Nephron progenitor cell (in vitro differentiated cells): Measurements from ENCODE around the gene OLR1.

Source experiments
- DNase-seq: peaks from one replicate; pipeline ENCODE4 v3.0.0; 2021
- H3K27ac Mint-ChIP-seq: 2 replicates; pipeline ENCODE4 v1.8.0; 2021; ENCODE audit warnings: mild to moderate bottlenecking, moderate library complexity, mixed read lengths
- H3K27me3 Mint-ChIP-seq: 2 replicates; pipeline ENCODE4 v1.8.0; 2021; ENCODE audit warnings: mild to moderate bottlenecking, low read depth, mixed read lengths; ENCODE audit not compliant: poor library complexity
- H3K36me3 Mint-ChIP-seq: 2 replicates; pipeline ENCODE4 v1.8.0; 2021; ENCODE audit warnings: low read depth, mixed read lengths
- H3K4me1 Mint-ChIP-seq: 2 replicates; pipeline ENCODE4 v1.8.0; 2021; ENCODE audit warnings: mixed read lengths
- H3K4me3 Mint-ChIP-seq: 2 replicates; pipeline ENCODE4 v1.8.0; 2021; ENCODE audit warnings: mild to moderate bottlenecking, moderate library complexity, mixed read lengths
- H3K9me3 Mint-ChIP-seq: 2 replicates; pipeline ENCODE4 v1.8.0; 2021; ENCODE audit warnings: mild to moderate bottlenecking, moderate library complexity, mixed read lengths
- TF ChIP-seq, protein P1 (sequence below): fragments of 200-600 bp; sonication (generic); IDR thresholded peaks from 2 replicates; pipeline ENCODE4 v1.5.0; 2021; ENCODE audit warnings: antibody characterized with exemption

The OLR1 gene

DNA sequence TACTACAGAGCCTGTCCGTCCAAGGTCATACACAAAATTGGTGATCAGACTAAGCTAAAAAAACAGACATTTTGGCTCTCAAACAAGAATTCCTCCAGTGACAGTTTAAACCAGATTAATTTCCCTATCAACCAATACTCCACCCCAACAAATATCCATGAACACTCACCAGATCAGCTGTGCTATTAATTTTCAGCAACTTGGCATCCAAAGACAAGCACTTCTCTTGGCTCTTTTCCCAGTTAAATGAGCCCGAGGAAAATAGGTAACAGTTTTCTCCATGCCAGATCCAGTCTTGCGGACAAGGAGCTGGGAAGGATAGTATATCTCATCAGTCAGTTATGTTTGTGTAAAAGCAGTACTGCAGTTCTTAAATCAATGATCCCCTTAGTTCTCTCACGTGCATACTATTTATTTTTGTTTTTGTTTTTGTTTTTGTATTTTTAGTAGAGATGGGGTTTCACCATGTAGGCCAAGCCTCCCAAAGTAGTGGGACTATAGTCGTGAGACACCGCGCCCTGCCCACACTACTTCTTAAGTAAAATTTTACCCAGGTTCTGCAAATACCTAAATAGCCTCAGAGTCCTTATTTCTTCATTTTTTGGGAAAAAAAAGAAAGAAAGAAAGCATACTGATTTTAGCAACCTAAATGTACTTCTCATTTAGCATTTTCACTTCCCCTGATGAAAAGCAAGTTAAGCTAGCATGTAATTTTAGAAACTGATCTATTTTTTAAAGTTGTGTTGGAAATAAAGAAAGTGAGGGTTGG, 11.1 kb downstream of the OLR1 start:
- Mint-ChIP-seq H3K27ac (no peak overlapping the region), H3K4me1 (no peaks in the 10 kb centered on the region), H3K36me3 (no peaks in the 10 kb centered on the region), H3K9me3 (peaks cover 4% of the 10 kb centered on the region), H3K27me3 (no peaks in the 10 kb centered on the region), H3K4me3 (no peak overlapping the region)
- TF ChIP-seq, protein P1, sequence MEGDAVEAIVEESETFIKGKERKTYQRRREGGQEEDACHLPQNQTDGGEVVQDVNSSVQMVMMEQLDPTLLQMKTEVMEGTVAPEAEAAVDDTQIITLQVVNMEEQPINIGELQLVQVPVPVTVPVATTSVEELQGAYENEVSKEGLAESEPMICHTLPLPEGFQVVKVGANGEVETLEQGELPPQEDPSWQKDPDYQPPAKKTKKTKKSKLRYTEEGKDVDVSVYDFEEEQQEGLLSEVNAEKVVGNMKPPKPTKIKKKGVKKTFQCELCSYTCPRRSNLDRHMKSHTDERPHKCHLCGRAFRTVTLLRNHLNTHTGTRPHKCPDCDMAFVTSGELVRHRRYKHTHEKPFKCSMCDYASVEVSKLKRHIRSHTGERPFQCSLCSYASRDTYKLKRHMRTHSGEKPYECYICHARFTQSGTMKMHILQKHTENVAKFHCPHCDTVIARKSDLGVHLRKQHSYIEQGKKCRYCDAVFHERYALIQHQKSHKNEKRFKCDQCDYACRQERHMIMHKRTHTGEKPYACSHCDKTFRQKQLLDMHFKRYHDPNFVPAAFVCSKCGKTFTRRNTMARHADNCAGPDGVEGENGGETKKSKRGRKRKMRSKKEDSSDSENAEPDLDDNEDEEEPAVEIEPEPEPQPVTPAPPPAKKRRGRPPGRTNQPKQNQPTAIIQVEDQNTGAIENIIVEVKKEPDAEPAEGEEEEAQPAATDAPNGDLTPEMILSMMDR, result no peak
- no peak for DNase-seq

DNA sequence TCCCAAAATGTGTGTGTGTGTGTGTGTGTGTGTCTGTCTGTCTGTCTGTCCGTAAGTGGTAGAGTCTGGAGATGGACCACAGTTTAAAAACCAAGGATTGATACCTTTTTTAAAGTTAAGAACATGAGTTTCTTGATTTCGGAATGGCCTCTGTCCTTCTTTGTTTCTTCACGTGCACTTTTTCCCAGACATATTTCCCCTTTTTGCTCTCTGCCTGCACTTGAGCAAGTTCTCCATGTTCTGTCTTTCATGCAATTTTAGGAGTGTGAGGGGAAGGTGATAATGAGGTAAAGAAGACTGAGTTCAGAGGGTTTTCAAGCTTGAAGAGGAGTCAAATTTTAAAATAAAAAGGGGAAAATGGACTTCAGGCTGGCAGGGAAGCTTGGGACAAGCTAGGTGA, 12.7 kb downstream of the OLR1 start:
- Mint-ChIP-seq H3K9me3 (peaks cover 4% of the 10 kb centered on the region), H3K4me1 (peaks cover under 1% of the 10 kb centered on the region)

DNA sequence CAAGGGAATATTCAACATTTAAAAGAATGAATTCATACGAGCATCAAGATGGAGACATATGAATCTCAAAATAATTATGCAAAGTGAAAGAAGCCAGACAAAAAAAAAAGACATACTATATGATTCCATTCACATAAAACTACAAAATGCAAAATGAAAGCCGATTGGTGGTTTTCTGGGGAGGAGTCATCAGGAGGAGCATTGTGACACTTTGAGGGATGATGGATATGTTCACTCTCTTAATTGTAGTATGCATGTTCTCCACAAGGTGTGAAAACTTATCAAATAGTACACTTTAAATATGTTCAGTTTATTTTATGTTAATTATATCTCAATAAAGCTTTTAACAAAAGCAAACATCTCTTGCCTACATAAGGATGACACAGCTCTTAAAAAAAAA, 13.5 kb downstream of the OLR1 start:
- H3K27ac Mint-ChIP-seq, result no peak overlapping the region
- no peaks in the 10 kb centered on the region for H3K36me3 Mint-ChIP-seq
- TF ChIP-seq, protein P1, result no peak
- peaks cover 3% of the 10 kb centered on the region for H3K27me3 Mint-ChIP-seq
- no peak overlapping the region for H3K4me3 Mint-ChIP-seq
- H3K9me3 Mint-ChIP-seq, result peaks cover 4% of the 10 kb centered on the region
- DNase-seq, result no peak
- peaks cover 8% of the 10 kb centered on the region for H3K4me1 Mint-ChIP-seq

More for the DNA sequence above, 12.7 kb downstream of the OLR1 start:
- Mint-ChIP-seq H3K27me3 (peaks cover 3% of the 10 kb centered on the region), H3K4me3 (no peak overlapping the region), H3K36me3 (no peaks in the 10 kb centered on the region), H3K27ac (no peak overlapping the region)
- DNase-seq, result no peak
- TF ChIP-seq, protein P1, result no peak

GRCh38 chr12:10155966-10156365, 16.0 kb downstream of the OLR1 start:
- TF ChIP-seq, protein P1, result no peak
- no peaks in the 10 kb centered on the region for H3K36me3 Mint-ChIP-seq

GRCh38 chr12:10154145-10154496, 17.8 kb downstream of the OLR1 start:
- TF ChIP-seq, protein P1, result no peak
- Mint-ChIP-seq H3K9me3 (peaks cover 9% of the 10 kb centered on the region), H3K4me1 (peaks cover 8% of the 10 kb centered on the region), H3K27ac (peak overlapping the region; percentile 93), H3K27me3 (peaks cover 3% of the 10 kb centered on the region), H3K36me3 (no peaks in the 10 kb centered on the region), H3K4me3 (peak overlapping the region; percentile 91)
- DNase-seq, result no peak

More at GRCh38 chr12:10155966-10156365, 16.0 kb downstream of the OLR1 start:
- H3K27ac Mint-ChIP-seq, result no peak overlapping the region
- H3K4me3 Mint-ChIP-seq, result no peak overlapping the region
- peaks cover 8% of the 10 kb centered on the region for H3K4me1 Mint-ChIP-seq
- peaks cover 9% of the 10 kb centered on the region for H3K9me3 Mint-ChIP-seq
- no peak for DNase-seq
- peaks cover 3% of the 10 kb centered on the region for H3K27me3 Mint-ChIP-seq
